Large intestine (tissue), 12 donors: ENCODE measurements around the gene DOCK7. TPM values are rescaled to one million over a fixed set of nuclear protein-coding genes. Genes with fewer than 3 reads are reported as not detected.

Source experiments
- DNase-seq, 2 donors: peaks; one replicate each; pipeline versions ENCODE4 v3.0.0 to v3.0.0-alpha.2; 2013
- H3K27ac ChIP-seq: one replicate; pipeline ENCODE4 v1.5.1; 2013; ENCODE audit warnings: low read length
- H3K27me3 ChIP-seq: 2 replicates; pipeline ENCODE4 v1.6.1; 2013; ENCODE audit warnings: low read length; ENCODE audit not compliant: control insufficient read depth, insufficient read depth
- H3K36me3 ChIP-seq: 2 replicates; pipeline ENCODE4 v1.6.1; 2013; ENCODE audit warnings: low read length; ENCODE audit not compliant: control insufficient read depth, insufficient read depth
- H3K4me1 ChIP-seq: one replicate; pipeline ENCODE4 v1.6.1; 2013; ENCODE audit warnings: low read length; ENCODE audit not compliant: control insufficient read depth, insufficient read depth
- H3K4me3 ChIP-seq: one replicate; pipeline ENCODE4 v1.5.1; 2013; ENCODE audit warnings: low read length
- H3K9me3 ChIP-seq: one replicate; pipeline ENCODE4 v1.6.1; 2013; ENCODE audit warnings: mild to moderate bottlenecking, low read depth, low read length, moderate library complexity; ENCODE audit not compliant: control insufficient read depth
- WGBS: methylation state at CpG from one replicate; pipeline ENCODE4 v1.1.5; 2013; ENCODE audit warnings: low lambda C conversion rate; ENCODE audit not compliant: insufficient coverage; 5-methylcytosine and 5-hydroxymethylcytosine counted together
- long read RNA-seq, 11 donors: transcript quantifications; one replicate each; lab custom pipeline, GENCODE V29; 2026
- polyA plus RNA-seq: library from polyadenylated mRNA; unstranded; fragments of 120-200 nt; gene quantifications from one replicate; pipeline ENCODE4 v1.2.1, GENCODE V29; 2013

DOCK7 gene, protein sequence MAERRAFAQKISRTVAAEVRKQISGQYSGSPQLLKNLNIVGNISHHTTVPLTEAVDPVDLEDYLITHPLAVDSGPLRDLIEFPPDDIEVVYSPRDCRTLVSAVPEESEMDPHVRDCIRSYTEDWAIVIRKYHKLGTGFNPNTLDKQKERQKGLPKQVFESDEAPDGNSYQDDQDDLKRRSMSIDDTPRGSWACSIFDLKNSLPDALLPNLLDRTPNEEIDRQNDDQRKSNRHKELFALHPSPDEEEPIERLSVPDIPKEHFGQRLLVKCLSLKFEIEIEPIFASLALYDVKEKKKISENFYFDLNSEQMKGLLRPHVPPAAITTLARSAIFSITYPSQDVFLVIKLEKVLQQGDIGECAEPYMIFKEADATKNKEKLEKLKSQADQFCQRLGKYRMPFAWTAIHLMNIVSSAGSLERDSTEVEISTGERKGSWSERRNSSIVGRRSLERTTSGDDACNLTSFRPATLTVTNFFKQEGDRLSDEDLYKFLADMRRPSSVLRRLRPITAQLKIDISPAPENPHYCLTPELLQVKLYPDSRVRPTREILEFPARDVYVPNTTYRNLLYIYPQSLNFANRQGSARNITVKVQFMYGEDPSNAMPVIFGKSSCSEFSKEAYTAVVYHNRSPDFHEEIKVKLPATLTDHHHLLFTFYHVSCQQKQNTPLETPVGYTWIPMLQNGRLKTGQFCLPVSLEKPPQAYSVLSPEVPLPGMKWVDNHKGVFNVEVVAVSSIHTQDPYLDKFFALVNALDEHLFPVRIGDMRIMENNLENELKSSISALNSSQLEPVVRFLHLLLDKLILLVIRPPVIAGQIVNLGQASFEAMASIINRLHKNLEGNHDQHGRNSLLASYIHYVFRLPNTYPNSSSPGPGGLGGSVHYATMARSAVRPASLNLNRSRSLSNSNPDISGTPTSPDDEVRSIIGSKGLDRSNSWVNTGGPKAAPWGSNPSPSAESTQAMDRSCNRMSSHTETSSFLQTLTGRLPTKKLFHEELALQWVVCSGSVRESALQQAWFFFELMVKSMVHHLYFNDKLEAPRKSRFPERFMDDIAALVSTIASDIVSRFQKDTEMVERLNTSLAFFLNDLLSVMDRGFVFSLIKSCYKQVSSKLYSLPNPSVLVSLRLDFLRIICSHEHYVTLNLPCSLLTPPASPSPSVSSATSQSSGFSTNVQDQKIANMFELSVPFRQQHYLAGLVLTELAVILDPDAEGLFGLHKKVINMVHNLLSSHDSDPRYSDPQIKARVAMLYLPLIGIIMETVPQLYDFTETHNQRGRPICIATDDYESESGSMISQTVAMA (N-terminal part only)
- polyA plus RNA-seq: 29.8 TPM
- long read RNA-seq, donor 1, partial matches to known transcripts: 0 of 2 reads
- long read RNA-seq, donor 1, other reads (novel, unspliced or antisense): 0 of 2 reads
- long read RNA-seq, donor 2, full-length matches to known transcripts: 3 of 31 reads
- long read RNA-seq, donor 2, partial matches to known transcripts: 28 of 31 reads
- long read RNA-seq, donor 2, other reads (novel, unspliced or antisense): 0 of 31 reads
- long read RNA-seq, donor 3: 0 reads
- long read RNA-seq, donor 4, partial matches to known transcripts: 0 of 1 reads
- long read RNA-seq, donor 4, other reads (novel, unspliced or antisense): 0 of 1 reads
- long read RNA-seq, donor 5: 0 reads
- long read RNA-seq, donor 6, partial matches to known transcripts: 8 of 9 reads
- long read RNA-seq, donor 6, other reads (novel, unspliced or antisense): 0 of 9 reads
- long read RNA-seq, donor 7, partial matches to known transcripts: 0 of 3 reads
- long read RNA-seq, donor 7, other reads (novel, unspliced or antisense): 0 of 3 reads
- long read RNA-seq, donor 8, full-length matches to known transcripts: 3 of 53 reads
- long read RNA-seq, donor 8, partial matches to known transcripts: 29 of 53 reads
- long read RNA-seq, donor 8, other reads (novel, unspliced or antisense): 21 of 53 reads
- long read RNA-seq, donor 9, partial matches to known transcripts: 0 of 1 reads
- long read RNA-seq, donor 9, other reads (novel, unspliced or antisense): 0 of 1 reads
- long read RNA-seq, donor 10, partial matches to known transcripts: 7 of 11 reads
- long read RNA-seq, donor 10, other reads (novel, unspliced or antisense): 0 of 11 reads
- long read RNA-seq, donor 11, partial matches to known transcripts: 5 of 6 reads
- long read RNA-seq, donor 11, other reads (novel, unspliced or antisense): 0 of 6 reads

DNA sequence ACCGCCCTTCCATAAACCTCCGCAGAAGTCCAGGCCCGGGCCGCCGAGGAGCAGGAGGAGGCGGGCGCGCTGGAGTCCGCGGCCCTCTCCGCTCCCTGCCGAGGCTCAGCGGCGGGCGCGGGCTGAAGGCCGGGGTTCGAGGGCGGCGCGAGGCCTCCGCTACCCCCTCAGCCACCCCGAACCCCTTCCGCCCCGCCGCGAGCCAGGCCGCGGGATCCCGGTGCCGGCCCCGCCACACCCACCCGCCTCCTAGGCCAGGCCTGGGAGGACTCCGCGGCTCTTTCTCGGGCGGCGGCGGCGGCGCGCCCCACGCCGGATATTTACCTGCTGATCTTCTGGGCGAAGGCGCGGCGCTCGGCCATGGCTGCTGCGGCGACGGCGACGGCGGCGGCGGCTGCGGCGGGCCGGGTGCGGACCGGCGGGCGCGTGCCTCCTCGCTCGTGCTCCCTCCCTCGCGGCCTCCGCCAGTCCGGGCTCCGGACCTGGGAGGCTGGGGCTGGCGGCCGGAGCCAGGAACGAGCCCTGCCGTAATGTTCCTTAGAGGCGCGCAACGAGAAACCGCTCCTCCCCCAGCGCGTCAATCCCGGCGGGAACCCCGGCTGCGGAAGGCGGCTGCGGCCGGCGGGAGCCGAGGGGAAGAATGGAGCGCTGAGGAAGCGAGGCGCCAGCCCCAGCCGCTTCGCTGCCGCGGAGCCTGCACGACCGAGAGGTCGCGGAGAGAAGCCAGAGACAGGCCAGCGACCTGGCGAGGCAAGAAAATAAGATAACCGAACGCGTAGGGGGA, at the start of gene DOCK7:
Gene DOCK7, minus strand, starts transcription at position 484 of the 784 bp plus-strand sequence. Its CDS starts 122 bp downstream, at position 362.
- Histone ChIP-seq H3K27ac (peak within 1 kb of the TSS; percentile 87), H3K36me3 (no peaks in the 10 kb centered on the region), H3K9me3 (no peaks in the 10 kb centered on the region), H3K27me3 (no peaks in the 10 kb centered on the region), H3K4me3 (peak within 1 kb of the TSS; percentile 78), H3K4me1 (peaks cover 27% of the 10 kb centered on the region)
- peak; percentile 61 to 90 for DNase-seq
- WGBS: no CpG with 5 or more reads among the region's 107 CpGs

DNA sequence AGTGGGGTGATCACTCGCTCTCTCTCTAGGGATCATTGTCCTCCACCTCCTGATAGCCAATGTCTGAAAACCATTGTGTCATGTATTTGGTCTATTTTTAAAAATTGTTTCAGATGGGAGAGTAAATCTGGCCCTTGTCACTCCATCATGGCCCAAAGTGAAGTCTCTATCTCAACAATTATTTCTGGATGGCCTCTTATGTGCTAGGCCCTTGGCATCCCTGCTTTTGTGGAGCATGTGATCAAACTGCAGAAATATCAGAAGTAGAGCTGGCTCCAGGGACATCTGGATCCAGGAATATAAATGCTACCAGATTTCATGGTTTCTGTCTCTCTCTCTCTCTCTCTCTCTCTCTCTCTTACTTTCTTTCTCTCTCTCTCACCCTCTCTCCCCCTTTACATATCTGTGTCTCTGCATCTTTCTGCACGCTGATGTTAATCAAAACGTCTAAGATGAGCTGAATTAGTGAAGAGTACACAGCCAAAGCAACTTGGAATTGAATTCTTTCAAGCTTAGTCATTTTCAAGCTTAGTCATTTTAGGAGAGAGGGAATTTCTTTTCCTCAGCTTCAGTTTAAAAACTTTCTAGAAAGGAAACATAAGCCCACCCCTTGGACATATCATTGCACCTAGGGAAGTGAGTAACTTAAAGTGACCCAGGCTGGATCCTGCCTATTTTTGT, 47.4 kb upstream of the DOCK7 start:
- WGBS: 80% methylated on average over 2 of the region's 3 CpGs
- H3K36me3 ChIP-seq: no peaks in the 10 kb centered on the region

DNA sequence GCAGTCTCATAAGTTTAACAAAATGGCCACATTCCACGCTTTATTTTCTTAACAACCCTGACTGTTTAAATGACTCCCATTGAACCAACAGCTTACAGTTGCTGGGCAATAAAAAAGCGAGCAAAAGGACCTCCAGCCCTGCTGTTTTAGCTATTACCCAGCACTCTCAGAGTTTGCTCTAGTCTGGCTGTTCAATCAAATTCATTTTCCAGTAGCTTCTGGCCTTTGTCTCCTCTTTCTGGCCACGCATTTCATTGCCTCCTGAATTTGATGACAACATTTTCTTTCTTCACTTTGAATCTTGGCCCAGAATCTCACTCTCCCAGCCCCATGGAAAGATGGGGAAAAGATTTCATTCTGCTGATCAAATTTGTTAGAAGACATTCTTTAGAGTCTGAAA, 44.1 kb upstream of the DOCK7 start:
- peaks cover 5% of the 10 kb centered on the region for H3K4me1 ChIP-seq
- H3K4me3 ChIP-seq: no peak overlapping the region
- no peaks in the 10 kb centered on the region for H3K27me3 ChIP-seq
- peak; percentile 15 to 54 for DNase-seq
- no peaks in the 10 kb centered on the region for H3K36me3 ChIP-seq
- no CpG with 5 or more reads among the region's 3 CpGs for WGBS
- H3K9me3 ChIP-seq: no peaks in the 10 kb centered on the region
- no peak overlapping the region for H3K27ac ChIP-seq

More for the DNA sequence above, 47.4 kb upstream of the DOCK7 start:
- no peak overlapping the region for H3K4me3 ChIP-seq
- peaks cover 5% of the 10 kb centered on the region for H3K4me1 ChIP-seq
- H3K9me3 ChIP-seq: no peaks in the 10 kb centered on the region
- H3K27ac ChIP-seq: no peak overlapping the region
- no peak for DNase-seq
- H3K27me3 ChIP-seq: no peaks in the 10 kb centered on the region

DNA sequence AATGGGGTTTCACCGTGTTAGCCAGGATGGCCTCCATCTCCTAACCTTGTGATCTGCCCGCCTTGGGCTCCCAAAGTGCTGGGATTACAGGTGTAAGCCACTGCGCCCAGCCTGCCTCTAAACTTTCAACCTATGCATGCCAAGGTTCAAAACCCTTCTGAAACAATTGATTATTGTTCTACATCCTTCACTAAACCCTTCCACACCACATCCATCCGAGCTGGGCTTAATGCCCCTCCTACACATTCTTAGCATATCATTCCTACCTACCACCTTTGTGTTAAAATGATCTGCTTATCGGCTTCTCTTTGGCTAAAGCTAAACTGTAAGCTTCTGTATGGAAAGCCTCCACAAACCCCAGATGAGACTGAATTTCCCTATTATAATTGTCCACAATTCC, 40.8 kb upstream of the DOCK7 start:
- WGBS: no CpG with 5 or more reads among the region's 5 CpGs
- peaks cover 5% of the 10 kb centered on the region for H3K4me1 ChIP-seq
- no peaks in the 10 kb centered on the region for H3K9me3 ChIP-seq
- no peak overlapping the region for H3K4me3 ChIP-seq
- H3K36me3 ChIP-seq: no peaks in the 10 kb centered on the region
- DNase-seq: no peak
- H3K27me3 ChIP-seq: no peaks in the 10 kb centered on the region
- no peak overlapping the region for H3K27ac ChIP-seq

DNA sequence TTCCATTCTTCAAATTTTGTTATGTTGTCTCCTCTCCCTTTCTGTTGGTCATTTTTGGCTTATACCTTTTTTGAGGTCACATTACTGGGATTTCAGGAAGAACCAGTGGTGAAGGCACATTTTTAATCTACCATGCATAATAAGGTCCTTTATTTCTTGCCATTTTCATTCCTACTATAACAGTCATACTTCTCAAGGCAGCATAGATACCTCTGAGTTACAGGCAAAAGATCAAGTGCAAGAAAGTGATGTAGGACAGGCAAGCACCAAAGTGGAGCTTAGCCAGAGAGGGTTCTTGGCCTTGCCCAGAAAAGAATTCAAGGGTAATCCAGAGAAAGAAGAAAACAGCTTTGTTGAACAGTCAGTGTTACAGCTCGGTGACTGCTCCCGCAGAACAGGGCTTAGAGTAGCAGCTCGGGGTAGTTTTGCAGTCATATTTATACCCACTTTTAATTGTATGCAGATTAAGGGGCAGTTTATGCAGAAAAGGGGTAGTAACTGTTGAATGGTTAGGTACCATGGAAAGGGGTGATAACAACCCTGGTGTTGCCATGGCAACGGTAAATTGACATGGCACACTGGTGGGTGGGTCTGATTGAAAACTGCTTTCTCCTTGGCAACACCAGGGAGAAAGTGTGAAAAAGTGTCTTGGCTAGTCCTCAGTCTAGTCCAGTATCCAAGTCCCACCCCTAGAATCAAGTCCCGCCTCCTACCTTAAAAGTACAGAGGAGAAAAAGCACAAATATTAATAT, 39.6 kb upstream of the DOCK7 start:
- no peak overlapping the region for H3K4me3 ChIP-seq
- H3K27me3 ChIP-seq: no peaks in the 10 kb centered on the region
- no CpG with 5 or more reads among the region's 5 CpGs for WGBS
- no peak for DNase-seq
- no peak overlapping the region for H3K27ac ChIP-seq
- H3K36me3 ChIP-seq: no peaks in the 10 kb centered on the region
- no peaks in the 10 kb centered on the region for H3K9me3 ChIP-seq
- H3K4me1 ChIP-seq: peaks cover 5% of the 10 kb centered on the region

DNA sequence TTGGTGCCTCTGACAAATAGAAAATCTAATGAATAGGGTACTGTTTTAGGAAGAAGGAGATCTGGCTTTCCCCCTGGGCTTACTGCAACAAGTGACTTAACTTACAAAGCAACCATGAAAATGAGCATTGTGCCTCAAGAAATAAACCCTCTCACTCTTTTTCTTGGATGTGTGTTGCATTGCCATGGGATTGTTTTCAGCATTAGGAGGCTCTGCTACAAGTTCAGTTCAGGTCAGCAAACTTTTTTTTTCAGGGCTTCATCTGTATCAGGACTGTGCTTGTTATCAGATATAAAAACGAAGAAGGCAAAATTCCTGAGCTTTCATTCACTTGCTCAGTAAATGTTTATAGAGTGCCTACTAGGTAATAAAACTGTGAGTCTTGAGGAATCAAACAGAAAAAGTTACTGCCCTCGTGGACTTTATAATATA, 37.8 kb upstream of the DOCK7 start:
- Histone ChIP-seq H3K4me1 (peaks cover 12% of the 10 kb centered on the region), H3K4me3 (no peak overlapping the region), H3K36me3 (no peaks in the 10 kb centered on the region), H3K27me3 (no peaks in the 10 kb centered on the region), H3K9me3 (no peaks in the 10 kb centered on the region), H3K27ac (no peak overlapping the region)
- DNase-seq: peak; percentile 21 to 68
- 17% methylated on average over 1 of the region's 2 CpGs for WGBS

DNA sequence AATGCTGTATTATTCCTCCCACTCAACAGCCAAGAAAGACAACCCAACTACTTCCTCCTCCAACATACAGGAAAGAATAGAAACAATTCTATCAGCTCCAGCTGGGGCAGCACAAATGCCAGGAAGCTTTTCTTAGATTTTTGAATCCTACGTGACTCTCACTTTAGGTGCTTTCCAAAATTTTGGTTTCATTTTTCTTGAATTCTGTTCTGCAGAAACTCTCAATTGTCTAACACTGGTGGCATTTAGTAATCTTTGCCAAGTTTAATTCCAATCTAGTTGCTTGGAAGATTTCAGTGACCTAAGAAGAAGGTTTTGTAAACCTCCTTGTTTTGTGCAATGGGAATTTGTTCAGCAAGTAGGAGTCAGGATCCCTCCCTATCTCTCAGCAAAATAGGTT, 37.1 kb upstream of the DOCK7 start:
- WGBS: 40% methylated on average over 1 of the region's 1 CpG
- Histone ChIP-seq H3K27ac (no peak overlapping the region), H3K27me3 (no peaks in the 10 kb centered on the region), H3K4me1 (peaks cover 15% of the 10 kb centered on the region), H3K4me3 (no peak overlapping the region), H3K9me3 (no peaks in the 10 kb centered on the region), H3K36me3 (no peaks in the 10 kb centered on the region)
- no peak for DNase-seq

DNA sequence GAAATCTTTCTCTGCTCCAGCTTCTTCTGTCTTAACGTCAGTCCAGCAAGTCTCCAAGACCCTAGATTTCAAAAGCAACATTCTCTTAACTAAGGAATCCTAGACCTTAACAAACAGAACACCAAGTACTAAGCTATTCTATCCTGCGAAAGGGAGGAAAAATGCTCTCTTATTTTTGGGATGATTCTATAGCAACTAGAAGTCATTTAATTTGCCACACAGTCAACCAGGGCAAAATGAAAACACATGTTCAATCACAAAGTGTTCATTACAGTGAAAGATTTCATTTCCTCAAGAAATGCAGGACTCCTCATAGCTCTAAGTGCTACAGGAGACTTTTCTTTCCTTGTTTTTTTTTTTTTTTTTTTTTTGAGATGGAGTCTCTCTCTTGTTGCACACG, 36.2 kb upstream of the DOCK7 start:
- no peak for DNase-seq
- H3K27me3 ChIP-seq: no peaks in the 10 kb centered on the region
- no peaks in the 10 kb centered on the region for H3K9me3 ChIP-seq
- peaks cover 15% of the 10 kb centered on the region for H3K4me1 ChIP-seq
- WGBS: 100% methylated on average over 1 of the region's 3 CpGs
- H3K36me3 ChIP-seq: no peaks in the 10 kb centered on the region
- H3K4me3 ChIP-seq: no peak overlapping the region
- H3K27ac ChIP-seq: no peak overlapping the region
